HepG2 (cell line): ENCODE data around the gene NTM. TPM values are rescaled to one million over a fixed set of nuclear protein-coding genes. Genes with fewer than 3 reads are reported as not detected.

Experiments used
- ARNT ChIP-seq: fragments of 450-650 bp; IDR thresholded peaks from 2 replicates; pipeline ENCODE4 v1.6.1; 2017
- FOXP1 ChIP-seq, 2 experiments: fragments of 450-650 bp in 1 of 2; IDR thresholded peaks; 2 replicates each; pipeline ENCODE4 v1.6.1; 2017 to 2018; ENCODE audit warnings: antibody characterized with exemption in 1 of 2
- JUNB ChIP-seq: sonication (generic); formaldehyde crosslinking; IDR thresholded peaks from 2 replicates; pipeline ENCODE4 v1.8.0; 2022; ENCODE audit warnings: missing genetic modification reagents, mild to moderate bottlenecking, borderline replicate concordance
- KAT2B ChIP-seq: fragments of 150-350 bp; IDR thresholded peaks from 2 replicates; pipeline ENCODE4 v1.6.1; 2014; ENCODE audit warnings: low read depth, low read length, borderline replicate concordance
- KDM2A ChIP-seq: sonication (generic); formaldehyde crosslinking; IDR thresholded peaks from 2 replicates; pipeline ENCODE4 v1.4.0; 2020; ENCODE audit warnings: low read depth, missing genetic modification reagents, borderline replicate concordance
- MBD4 ChIP-seq: IDR thresholded peaks from 2 replicates; pipeline ENCODE4 v1.6.1; 2012; ENCODE audit warnings: low read length, inconsistent platforms, borderline replicate concordance
- PHF21A ChIP-seq: sonication (generic); formaldehyde crosslinking; IDR thresholded peaks from 2 replicates; pipeline ENCODE4 v1.5.0; 2020; ENCODE audit warnings: mild to moderate bottlenecking, missing genetic modification reagents
- RAD21 ChIP-seq: fragments of 450-650 bp; formaldehyde crosslinking; IDR thresholded peaks from 2 replicates; pipeline ENCODE4 v1.5.0; 2020; ENCODE audit warnings: mild to moderate bottlenecking
- SCMH1 ChIP-seq: sonication (generic); formaldehyde crosslinking; IDR thresholded peaks from 2 replicates; pipeline ENCODE4 v1.9.0; 2021; ENCODE audit warnings: missing genetic modification reagents, mild to moderate bottlenecking, borderline replicate concordance
- SMC3 ChIP-seq: IDR thresholded peaks from 2 replicates; pipeline ENCODE4 v1.6.1; 2011; ENCODE audit warnings: low read length, improper control_type of control experiment
- SP5 ChIP-seq: IDR thresholded peaks from 2 replicates; pipeline ENCODE4 v1.6.1; 2016; ENCODE audit warnings: low read depth, borderline replicate concordance
- SRF ChIP-seq: IDR thresholded peaks from 2 replicates; pipeline ENCODE4 v1.6.1; 2011; ENCODE audit warnings: mild to moderate bottlenecking, low read depth, low read length, moderate library complexity
- STAG1 ChIP-seq: sonication (generic); formaldehyde crosslinking; IDR thresholded peaks from 2 replicates; pipeline ENCODE4 v1.4.0; 2020; ENCODE audit warnings: missing genetic modification reagents
- TEAD2 ChIP-seq: sonication (generic); formaldehyde crosslinking; IDR thresholded peaks from 2 replicates; pipeline ENCODE4 v1.9.0; 2021; ENCODE audit warnings: missing genetic modification reagents
- ZNF24 ChIP-seq: fragments of 450-650 bp; IDR thresholded peaks from 2 replicates; pipeline ENCODE4 v1.6.1; 2017; ENCODE audit warnings: antibody characterized with exemption, mild to moderate bottlenecking
- ZNF367 ChIP-seq: sonication (generic); formaldehyde crosslinking; IDR thresholded peaks from 2 replicates; pipeline ENCODE4 v1.4.0; 2020; ENCODE audit warnings: missing genetic modification reagents, borderline replicate concordance
- ZNF562 ChIP-seq: sonication (generic); formaldehyde crosslinking; IDR thresholded peaks from 2 replicates; pipeline ENCODE4 v1.8.0; 2022; ENCODE audit warnings: missing genetic modification reagents, borderline replicate concordance
- ZNF850 ChIP-seq: sonication (generic); formaldehyde crosslinking; conservative IDR thresholded peaks from 2 replicates; pipeline ENCODE4 v1.9.0; 2021; ENCODE audit warnings: mild to moderate bottlenecking, missing genetic modification reagents
- ZSCAN22 ChIP-seq: sonication (generic); formaldehyde crosslinking; IDR thresholded peaks from 2 replicates; pipeline ENCODE4 v1.4.0; 2020; ENCODE audit warnings: mild to moderate bottlenecking, missing genetic modification reagents
- polyA plus RNA-seq, 8 experiments: library from polyadenylated mRNA; depleted of rRNA in 3 of 8; stranded (reverse) in 7 of 8; unstranded in 1 of 8; fragments of >200 nt; fragmentation: Illumina TruSeq in 4 of 8; extraction: Trizol in 4 of 8; gene quantifications; 2 replicates each; pipeline versions ENCODE4 v1.2.1 to v1.2.3, GENCODE V29; 2011 to 2016; ENCODE audit warnings: low read depth in 4 of 8, missing spikeins in 1 of 8, mixed read lengths in 1 of 8; ENCODE audit not compliant: insufficient read depth in 1 of 8
- total RNA-seq, 5 experiments: library from RNA; depleted of rRNA; stranded (reverse); fragments of >200 nt; fragmentation: Illumina TruSeq; extraction: Trizol; gene quantifications; 2 replicates each; pipeline ENCODE4 v1.2.3, GENCODE V29; 2016; ENCODE audit warnings: low read depth in 1 of 5
- TF ChIP-seq, protein P1 (sequence below): sonication (generic); formaldehyde crosslinking; IDR thresholded peaks from 2 replicates; pipeline ENCODE4 v1.4.0; 2020; ENCODE audit warnings: mild to moderate bottlenecking, missing genetic modification reagents
- TF ChIP-seq, protein P2 (sequence below): sonication (generic); formaldehyde crosslinking; IDR thresholded peaks from 2 replicates; pipeline ENCODE4 v1.8.1; 2023; ENCODE audit warnings: mild to moderate bottlenecking, moderate library complexity, missing genetic modification reagents

The NTM gene
- total and polyA plus RNA-seq, 2 of the 13 experiments (the other 11 are each of a cell fraction or from before 2014, with no cell fraction given) = not detected

DNA sequence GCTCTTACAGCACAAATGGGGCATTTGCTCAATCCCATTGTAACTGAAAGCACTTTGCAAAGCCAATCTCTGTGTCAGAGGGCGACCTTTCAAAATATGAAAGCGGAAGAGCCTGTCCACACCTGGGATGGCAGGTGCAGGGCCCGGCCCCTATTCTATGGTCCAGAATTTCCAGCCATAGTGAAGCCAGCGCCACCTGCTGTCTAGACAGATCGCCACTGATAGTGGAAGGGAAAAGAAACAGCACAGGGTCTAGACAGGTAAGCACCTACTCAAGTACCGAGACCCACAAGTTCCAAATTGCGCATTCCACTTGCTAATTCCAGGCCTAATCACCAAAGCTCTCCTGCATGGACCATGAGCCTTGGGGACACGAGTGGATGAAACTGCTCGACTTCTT, 141.4 kb downstream of the NTM start (continued):
- TF ChIP-seq, protein P1, sequence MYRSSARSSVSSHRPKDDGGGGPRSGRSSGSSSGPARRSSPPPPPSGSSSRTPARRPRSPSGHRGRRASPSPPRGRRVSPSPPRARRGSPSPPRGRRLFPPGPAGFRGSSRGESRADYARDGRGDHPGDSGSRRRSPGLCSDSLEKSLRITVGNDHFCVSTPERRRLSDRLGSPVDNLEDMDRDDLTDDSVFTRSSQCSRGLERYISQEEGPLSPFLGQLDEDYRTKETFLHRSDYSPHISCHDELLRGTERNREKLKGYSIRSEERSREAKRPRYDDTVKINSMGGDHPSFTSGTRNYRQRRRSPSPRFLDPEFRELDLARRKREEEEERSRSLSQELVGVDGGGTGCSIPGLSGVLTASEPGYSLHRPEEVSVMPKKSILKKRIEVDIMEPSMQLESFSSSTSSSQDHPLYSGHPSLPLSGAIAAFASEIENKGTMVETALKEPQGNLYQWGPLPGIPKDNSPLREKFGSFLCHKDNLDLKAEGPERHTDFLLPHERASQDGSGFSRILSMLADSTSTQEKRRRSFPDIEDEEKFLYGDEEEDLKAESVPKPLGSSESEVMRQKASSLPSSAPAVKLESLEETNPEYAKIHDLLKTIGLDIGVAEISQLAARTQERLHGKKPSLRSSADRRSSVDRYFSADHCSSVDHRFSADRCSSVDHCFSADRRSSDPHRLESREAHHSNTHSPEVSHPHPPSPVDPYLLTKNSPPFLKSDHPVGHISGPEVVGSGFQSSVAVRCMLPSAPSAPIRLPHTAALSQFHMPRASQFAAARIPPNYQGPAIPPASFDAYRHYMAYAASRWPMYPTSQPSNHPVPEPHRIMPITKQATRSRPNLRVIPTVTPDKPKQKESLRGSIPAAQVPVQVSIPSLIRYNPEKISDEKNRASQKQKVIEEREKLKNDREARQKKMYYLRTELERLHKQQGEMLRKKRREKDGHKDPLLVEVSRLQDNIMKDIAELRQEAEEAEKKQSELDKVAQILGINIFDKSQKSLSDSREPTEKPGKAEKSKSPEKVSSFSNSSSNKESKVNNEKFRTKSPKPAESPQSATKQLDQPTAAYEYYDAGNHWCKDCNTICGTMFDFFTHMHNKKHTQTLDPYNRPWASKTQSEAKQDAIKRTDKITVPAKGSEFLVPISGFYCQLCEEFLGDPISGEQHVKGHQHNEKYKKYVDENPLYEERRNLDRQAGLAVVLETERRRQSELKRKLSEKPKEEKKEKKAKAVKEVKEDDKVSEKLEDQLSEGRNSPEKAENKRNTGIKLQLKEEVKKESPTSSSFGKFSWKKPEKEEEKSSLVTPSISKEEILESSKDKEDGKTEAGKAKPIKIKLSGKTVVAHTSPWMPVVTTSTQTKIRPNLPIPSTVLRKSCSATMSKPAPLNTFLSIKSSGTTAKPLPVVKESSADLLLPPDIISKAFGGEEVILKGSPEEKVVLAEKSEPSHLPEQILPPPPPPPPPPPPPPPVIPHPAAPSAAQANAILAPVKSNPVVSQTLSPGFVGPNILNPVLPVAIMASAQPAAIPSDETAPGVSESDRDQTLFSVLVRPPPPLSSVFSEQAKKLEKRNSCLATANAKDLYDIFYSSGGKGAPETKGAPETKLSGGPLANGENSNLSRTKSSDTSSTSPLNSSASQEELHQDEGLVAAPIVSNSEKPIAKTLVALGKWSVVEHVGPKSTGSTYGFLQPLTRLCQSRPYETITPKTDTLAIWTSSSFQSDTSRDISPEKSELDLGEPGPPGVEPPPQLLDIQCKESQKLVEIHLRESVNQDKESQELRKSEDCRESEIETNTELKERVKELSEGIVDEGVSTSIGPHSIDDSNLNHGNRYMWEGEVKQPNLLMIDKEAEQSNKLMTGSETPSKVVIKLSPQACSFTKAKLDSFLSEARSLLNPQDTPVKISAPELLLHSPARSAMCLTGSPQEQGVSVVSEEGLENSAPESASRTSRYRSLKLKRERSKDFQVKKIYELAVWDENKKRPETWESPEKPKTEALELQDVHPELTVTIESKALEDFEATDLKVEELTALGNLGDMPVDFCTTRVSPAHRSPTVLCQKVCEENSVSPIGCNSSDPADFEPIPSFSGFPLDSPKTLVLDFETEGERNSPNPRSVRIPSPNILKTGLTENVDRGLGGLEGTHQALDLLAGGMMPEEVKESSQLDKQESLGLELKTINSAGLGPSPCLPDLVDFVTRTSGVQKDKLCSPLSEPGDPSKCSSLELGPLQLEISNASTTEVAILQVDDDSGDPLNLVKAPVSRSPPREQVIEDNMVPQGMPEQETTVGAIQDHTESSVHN (CRISPR knock-in tag) = no peak
- 0 out of 2 replicates have a peak, but pooled peaks have one; percentile 29 for TF ChIP-seq RAD21 (CRISPR knock-in tag)
- TF ChIP-seq STAG1 (CRISPR knock-in tag) = peak; percentile 65
- no peak for TF ChIP-seq PHF21A (CRISPR knock-in tag)
- TF ChIP-seq ZNF24 = no peak
- no peak for TF ChIP-seq MBD4
- TF ChIP-seq ZNF367 = no peak
- TF ChIP-seq SRF = 0 out of 2 replicates have a peak, but pooled peaks have one; percentile 39
- no peak for TF ChIP-seq SCMH1 (CRISPR knock-in tag)
- peak; percentile 75 for TF ChIP-seq SMC3
- TF ChIP-seq ARNT = no peak
- no peak for TF ChIP-seq ZSCAN22 (CRISPR knock-in tag)
- TF ChIP-seq SP5 = no peak
- TF ChIP-seq KDM2A = no peak
- TF ChIP-seq KAT2B = no peak
- no peak for TF ChIP-seq FOXP1 (IDR thresholded peaks at IDR 0.05)
- TF ChIP-seq FOXP1 (CRISPR knock-in tag; IDR thresholded peaks at IDR 0.05) = no peak
- TF ChIP-seq TEAD2 (CRISPR knock-in tag) = no peak
- TF ChIP-seq ZNF850 (CRISPR knock-in tag) = no peak
- TF ChIP-seq JUNB (CRISPR knock-in tag) = no peak
- TF ChIP-seq, protein P2, sequence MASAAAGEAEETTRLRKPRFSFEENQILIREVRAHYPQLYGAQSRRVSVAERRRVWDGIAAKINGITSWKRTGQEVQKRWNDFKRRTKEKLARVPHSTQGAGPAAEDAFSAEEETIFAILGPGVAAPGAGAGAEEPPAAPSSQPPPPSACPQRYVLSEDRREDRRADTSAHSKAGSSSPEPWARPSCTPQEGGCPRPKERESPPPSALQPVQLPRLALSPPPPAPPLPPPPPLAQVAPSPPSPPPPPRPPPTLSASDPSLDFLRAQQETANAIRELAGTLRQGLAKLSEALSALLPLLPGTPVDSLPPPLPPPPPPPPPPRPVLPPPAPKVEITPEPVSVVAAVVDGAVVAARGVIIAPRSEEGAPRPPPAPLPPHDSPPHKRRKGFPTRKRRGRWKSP (CRISPR knock-in tag) = no peak
- TF ChIP-seq ZNF562 (CRISPR knock-in tag) = no peak
